Measurements from ENCODE around the gene ORM1. TPM values are rescaled to one million over a fixed set of nuclear protein-coding genes. Genes with fewer than 3 reads are reported as not detected.

ORM1 gene
- total and polyA plus RNA-seq, 12 donors: 0.13 to 0.70 (median 0.55) TPM; not detected in 7

DNA sequence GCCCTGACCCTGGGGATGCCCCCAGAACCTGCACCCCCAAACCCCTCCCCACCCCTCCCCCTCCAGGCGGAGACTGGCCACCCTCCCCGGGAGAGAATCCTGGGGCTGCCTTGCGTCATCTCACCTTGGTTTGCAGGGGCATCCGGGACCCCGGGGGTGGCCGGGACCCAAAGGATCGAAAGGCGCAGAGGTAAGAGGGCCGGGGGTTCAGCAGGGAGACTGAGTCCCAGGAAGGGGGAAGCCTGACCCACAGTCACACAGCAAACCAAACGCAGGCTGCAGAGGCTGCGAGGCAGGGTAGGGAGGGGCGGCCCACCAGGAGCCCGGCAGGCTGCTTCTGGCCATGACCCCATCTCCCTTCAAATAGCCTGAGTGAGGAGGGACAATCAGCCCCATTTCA, 33.8 kb upstream of the ORM1 start:
- H3K4me3 ChIP-seq: no peak overlapping the region
- no peak overlapping the region for H3K27ac ChIP-seq
- intact Hi-C loops (cut with DNase I): loop anchor here in 3 of 10 donors (5.0 to 10.0 kb wide), 3 partner anchors 134 to 202 kb away; partner anchors contain the start of gene COL27A1 (in 1 of the 3)
- WGBS, 2 donors: 89 to 92% methylated on average over 13 of the region's 13 CpGs
- ATAC-seq (no peak), DNase-seq (no peak)
- no peaks in the 10 kb centered on the region for H3K27me3 ChIP-seq
- TF ChIP-seq, protein P1, sequence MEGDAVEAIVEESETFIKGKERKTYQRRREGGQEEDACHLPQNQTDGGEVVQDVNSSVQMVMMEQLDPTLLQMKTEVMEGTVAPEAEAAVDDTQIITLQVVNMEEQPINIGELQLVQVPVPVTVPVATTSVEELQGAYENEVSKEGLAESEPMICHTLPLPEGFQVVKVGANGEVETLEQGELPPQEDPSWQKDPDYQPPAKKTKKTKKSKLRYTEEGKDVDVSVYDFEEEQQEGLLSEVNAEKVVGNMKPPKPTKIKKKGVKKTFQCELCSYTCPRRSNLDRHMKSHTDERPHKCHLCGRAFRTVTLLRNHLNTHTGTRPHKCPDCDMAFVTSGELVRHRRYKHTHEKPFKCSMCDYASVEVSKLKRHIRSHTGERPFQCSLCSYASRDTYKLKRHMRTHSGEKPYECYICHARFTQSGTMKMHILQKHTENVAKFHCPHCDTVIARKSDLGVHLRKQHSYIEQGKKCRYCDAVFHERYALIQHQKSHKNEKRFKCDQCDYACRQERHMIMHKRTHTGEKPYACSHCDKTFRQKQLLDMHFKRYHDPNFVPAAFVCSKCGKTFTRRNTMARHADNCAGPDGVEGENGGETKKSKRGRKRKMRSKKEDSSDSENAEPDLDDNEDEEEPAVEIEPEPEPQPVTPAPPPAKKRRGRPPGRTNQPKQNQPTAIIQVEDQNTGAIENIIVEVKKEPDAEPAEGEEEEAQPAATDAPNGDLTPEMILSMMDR (IDR thresholded peaks at IDR 0.05): no peak
- H3K4me1 ChIP-seq: no peaks in the 10 kb centered on the region
- peaks cover 0 to under 1% (median 0%) of the 10 kb centered on the region in 11 donors for H3K9me3 ChIP-seq
- H3K36me3 ChIP-seq: peaks cover 0 to 23% (median 0%) of the 10 kb centered on the region in 9 donors

DNA sequence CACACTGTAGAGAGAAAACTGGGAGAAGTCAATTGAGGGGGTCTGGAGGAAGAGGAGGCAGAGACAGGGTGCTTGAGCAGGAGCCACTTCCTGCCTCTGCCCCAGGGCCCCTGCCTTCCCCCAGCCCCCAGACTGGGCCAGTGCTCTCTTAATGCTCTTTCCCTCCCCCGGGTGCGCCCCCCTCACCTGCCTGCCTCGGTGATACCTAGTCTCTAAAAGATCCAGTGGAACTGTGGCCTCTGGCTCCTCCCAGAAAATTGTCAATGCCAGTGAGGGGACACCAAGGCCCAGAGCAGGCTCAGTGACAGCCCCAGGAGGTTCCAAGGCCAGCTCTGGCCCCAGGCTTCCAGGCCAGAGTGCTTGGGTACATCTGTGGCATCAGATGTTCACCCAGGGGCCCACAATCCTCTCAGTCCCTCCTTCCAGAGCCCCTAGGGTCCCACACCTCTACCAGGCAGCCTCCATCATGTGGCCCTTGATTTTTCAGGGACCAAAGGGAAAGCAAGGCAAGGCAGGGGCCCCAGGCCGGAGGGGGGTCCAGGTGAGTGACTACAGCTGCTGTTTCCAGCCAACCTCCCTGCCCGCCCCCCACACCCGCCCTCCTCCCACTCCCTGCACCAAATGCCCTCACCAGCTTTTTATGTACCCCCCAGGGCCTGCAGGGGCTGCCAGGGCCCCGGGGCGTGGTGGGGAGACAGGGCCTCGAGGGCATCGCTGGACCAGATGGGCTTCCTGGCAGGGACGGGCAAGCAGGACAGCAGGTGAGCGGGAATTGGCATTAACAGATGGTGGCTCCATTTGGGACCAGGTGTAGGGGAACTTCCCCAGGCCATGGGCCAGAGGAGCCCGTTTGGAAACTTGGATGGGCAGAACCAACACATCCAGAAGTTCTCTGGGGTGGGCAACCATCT, 33.1 kb upstream of the ORM1 start:
- DNase-seq (no peak), ATAC-seq (peak in 2 of 8 donors; percentile 13 to 36)
- peaks cover 0 to 7% (median 0%) of the 10 kb centered on the region in 11 donors for H3K9me3 ChIP-seq
- intact Hi-C loops (cut with DNase I): loop anchor here (2.0 to 10.0 kb wide), 10 partner anchors 133 to 208 kb away; partner anchors contain the start of gene COL27A1 (in 6 of the 10)
- H3K4me1 ChIP-seq: no peaks in the 10 kb centered on the region
- peaks cover 0 to 30% (median 7%) of the 10 kb centered on the region in 9 donors for H3K36me3 ChIP-seq
- no peak overlapping the region for H3K27ac ChIP-seq
- no peak overlapping the region for H3K4me3 ChIP-seq
- no peaks in the 10 kb centered on the region for H3K27me3 ChIP-seq
- TF ChIP-seq, protein P1 (IDR thresholded peaks at IDR 0.05): no peak
- 87 to 93% methylated on average over 13 of the region's 13 CpGs for WGBS, 2 donors

DNA sequence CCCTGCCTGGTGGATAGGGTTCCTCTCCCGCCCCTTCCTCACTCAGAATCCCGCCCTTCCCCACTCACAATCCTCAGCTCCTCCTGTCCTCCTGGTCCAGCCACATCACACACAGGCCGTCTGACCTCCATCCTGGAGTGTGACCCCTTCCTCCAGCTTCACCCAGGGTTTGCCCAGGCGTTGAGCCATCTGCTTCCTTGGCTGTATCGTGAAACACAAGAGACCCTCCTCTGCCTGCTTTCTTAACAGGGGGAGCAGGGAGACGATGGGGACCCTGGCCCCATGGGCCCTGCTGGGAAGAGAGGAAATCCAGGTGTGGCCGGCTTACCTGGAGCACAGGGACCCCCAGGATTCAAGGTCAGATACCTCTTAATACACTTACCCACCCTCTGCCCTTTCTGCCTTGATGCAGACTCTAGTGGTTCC, 32.3 kb upstream of the ORM1 start:
- H3K27me3 ChIP-seq: no peaks in the 10 kb centered on the region
- H3K27ac ChIP-seq: no peak overlapping the region
- ATAC-seq (peak in 4 of 8 donors; percentile 20 to 28 (median 26)), DNase-seq (no peak)
- intact Hi-C loops (cut with DNase I): loop anchor here in 9 of 10 donors (2.0 to 10.0 kb wide), 8 partner anchors 133 to 208 kb away; partner anchors contain the start of gene COL27A1 (in 5 of the 9)
- H3K4me1 ChIP-seq: no peaks in the 10 kb centered on the region
- 70 to 76% methylated on average over 7 of the region's 7 CpGs for WGBS, 2 donors
- peaks cover 0 to 37% (median 10%) of the 10 kb centered on the region in 9 donors for H3K36me3 ChIP-seq
- peaks cover 0 to 15% (median 0%) of the 10 kb centered on the region in 11 donors for H3K9me3 ChIP-seq
- no peak overlapping the region for H3K4me3 ChIP-seq
- TF ChIP-seq, protein P1 (IDR thresholded peaks at IDR 0.05): no peak

DNA sequence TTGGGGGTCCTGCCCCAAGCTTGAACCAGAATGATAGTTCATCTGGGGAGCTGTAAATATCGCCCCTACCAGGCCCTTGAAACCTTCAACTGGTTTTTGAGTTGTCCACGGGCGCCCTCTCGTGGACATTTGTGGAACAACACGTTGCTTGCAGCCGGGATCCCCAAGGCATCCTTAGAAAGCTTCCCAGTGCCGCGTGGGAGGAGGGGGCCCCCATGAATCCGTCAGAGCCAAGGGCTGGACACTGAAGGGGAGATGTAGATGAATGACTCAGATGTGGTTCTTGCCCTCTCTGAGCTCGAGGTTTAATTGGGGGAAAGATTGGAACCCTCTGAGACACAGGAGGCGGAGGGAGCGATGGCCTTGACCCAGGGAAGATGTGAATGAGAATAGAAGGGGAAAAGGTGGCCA, 31.8 kb upstream of the ORM1 start:
- H3K4me3 ChIP-seq: no peak overlapping the region
- H3K4me1 ChIP-seq: no peaks in the 10 kb centered on the region
- H3K27me3 ChIP-seq: no peaks in the 10 kb centered on the region
- ATAC-seq (peak; percentile 12 to 67 (median 48)), DNase-seq (peak; percentile 62 to 76)
- no peak overlapping the region for H3K27ac ChIP-seq
- intact Hi-C loops (cut with DNase I): loop anchor here in 9 of 10 donors (1.0 to 10.0 kb wide), 10 partner anchors 134 to 209 kb away; partner anchors contain the start of gene COL27A1 (in 5 of the 9)
- peaks cover 0 to 42% (median 10%) of the 10 kb centered on the region in 9 donors for H3K36me3 ChIP-seq
- 18 to 19% methylated on average over 12 of the region's 12 CpGs for WGBS, 2 donors
- H3K9me3 ChIP-seq: peaks cover 0 to 20% (median 0%) of the 10 kb centered on the region in 11 donors
- TF ChIP-seq, protein P1 (IDR thresholded peaks at IDR 0.05): peak; percentile 87 to 96 (median 95)

All from heart right ventricle (tissue), 16 donors.